Motor neuron (in vitro differentiated cells): ENCODE results near the gene DDX60. TPM values are rescaled to one million over a fixed set of nuclear protein-coding genes. Genes with fewer than 3 reads are reported as not detected.
A peak's percentile ranks its signal among the peaks of the same experiment; 100 is the strongest.
"Not testable (repeated sequence)": the region's sequence is repeated elsewhere in the genome, so short reads cannot be mapped to it uniquely, and the experiment has no call there.

ENCODE experiments used
- ATAC-seq, 8 experiments: fragments of 200-7000 bp; cut with Tn5 transposase; replicated peaks in 6 of 8; 2 replicates each; pipeline ENCODE4 v1.8.0; 2021; ENCODE audit warnings: mild to moderate bottlenecking in 8 of 8, moderate library complexity in 8 of 8
- H3K27ac ChIP-seq, 2 donors: fragments of 250-450 bp; sonication (Bioruptor Pico); 2 replicates each; pipeline ENCODE4 v1.9.0; 2021; ENCODE audit warnings: antibody characterized with exemption in 2 of 2, mild to moderate bottlenecking in 2 of 2, moderate library complexity in 1 of 2
- H3K4me1 ChIP-seq, 2 donors: fragments of 250-450 bp; sonication (Bioruptor Pico); replicated peaks in 1 of 2; 2 replicates each; pipeline ENCODE4 v1.6.1; 2021; ENCODE audit warnings: antibody characterized with exemption in 2 of 2, mild to moderate bottlenecking in 2 of 2, moderate library complexity in 1 of 2
- H3K4me3 ChIP-seq, 5 donors: fragments of 250-450 bp; sonication (Bioruptor Pico); 2 replicates each; pipeline ENCODE4 v1.9.0; 2021; ENCODE audit warnings: antibody characterized with exemption in 5 of 5, mild to moderate bottlenecking in 5 of 5, moderate library complexity in 4 of 5
- WGBS, 10 experiments: fragments of 450-650 bp; shearing (Covaris generic); methylation state at CpG; one replicate each; pipeline ENCODE4 v1.0.0; 2022; 5-methylcytosine and 5-hydroxymethylcytosine counted together
- in situ Hi-C, 9 experiments: fragments of 400-800 bp; cut with MboI; loops; one replicate each; pipeline ENCODE4 v1.15.0; 2021; ENCODE audit warnings: low sequenced_read_pairs in 9 of 9, low pct_unique_long_range_greater_than_20kb in 2 of 9; ENCODE audit not compliant: unreplicated experiment in 9 of 9
- total RNA-seq, 8 experiments: library from RNA; unstranded; fragments of 300-600 nt; gene quantifications; 2 replicates each; pipeline versions ENCODE4 v1.2.3 to v1.2.4, GENCODE V29; 2022

The DDX60 gene
- total RNA-seq, 8 experiments from 2014 or later = 0.09 to 36.4 (median 1.4) TPM

DNA sequence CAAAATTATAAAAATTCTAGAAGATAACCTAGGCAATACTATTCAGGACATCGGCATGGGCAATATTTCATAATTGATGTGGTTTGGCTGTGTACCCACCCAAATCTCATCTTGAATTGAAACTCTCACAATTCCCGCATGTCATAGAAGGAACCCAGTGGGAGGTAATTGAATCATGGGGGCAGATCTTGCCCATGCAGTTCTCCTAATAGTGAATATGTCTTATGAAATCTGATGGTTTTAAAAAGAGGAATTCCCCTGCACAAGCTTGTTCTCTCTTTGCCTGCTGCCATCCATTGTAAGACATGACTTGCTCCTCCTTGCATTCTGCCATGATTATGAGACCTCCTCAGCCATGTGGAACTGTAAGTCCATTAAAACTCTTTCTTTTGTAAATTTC lies 77.7 kb downstream of the DDX60 start:
- Histone ChIP-seq H3K27ac (no peak overlapping the region), H3K4me3 (no peak overlapping the region), H3K4me1 (no peaks in the 10 kb centered on the region)
- in situ Hi-C loops = no loop called here
- no peak for ATAC-seq
- WGBS, 10 experiments = 71 to 100% (median 96%) methylated on average over 1 to 2 of the region's 2 CpGs; no CpG with 5 or more reads in 2 of the 10 experiments

DNA sequence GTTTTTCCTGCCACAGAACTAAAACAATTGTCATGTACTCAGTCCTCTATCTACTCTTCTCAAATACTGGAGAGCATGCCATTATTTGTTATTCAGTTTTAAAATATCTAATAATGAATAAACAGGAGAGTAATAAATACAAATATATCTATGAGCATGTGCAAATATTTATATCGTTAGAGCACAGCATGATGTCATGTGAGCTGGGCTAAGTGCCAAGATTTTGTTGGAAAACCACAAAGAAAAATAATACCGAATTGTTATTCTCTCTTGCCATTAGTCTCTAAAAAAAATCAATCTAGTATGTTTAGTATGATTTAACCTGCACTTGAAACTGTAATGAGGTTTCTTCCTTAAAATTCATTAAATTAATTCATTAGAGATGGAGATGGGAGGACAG lies 97.3 kb downstream of the DDX60 start:
- ATAC-seq = peak in 2 of 8 experiments; percentile 31 to 34
- Histone ChIP-seq H3K4me1 (no peaks in the 10 kb centered on the region), H3K27ac (no peak overlapping the region), H3K4me3 (no peak overlapping the region)
- WGBS, 10 experiments = 0 to 97% (median 79%) methylated on average over 1 to 2 of the region's 2 CpGs
- in situ Hi-C loops = no loop called here

DNA sequence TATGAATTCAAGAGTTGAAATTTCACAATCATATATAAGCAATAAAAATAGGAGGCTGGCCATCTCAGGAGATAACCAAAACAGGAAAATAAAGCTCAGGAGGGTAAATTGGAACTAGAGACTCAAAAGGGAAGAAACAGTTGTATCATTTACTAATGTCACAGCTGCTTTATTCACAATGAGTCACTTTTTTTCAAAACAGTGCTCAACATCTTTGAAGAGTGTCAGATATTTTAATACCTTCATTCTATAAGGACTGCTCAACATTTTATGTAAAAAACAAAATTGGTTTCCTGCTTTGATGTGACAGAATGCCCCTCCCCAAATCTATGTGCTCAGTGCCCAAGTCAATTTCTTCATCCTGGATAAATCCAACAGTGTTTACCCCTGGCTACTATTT lies 97.7 kb downstream of the DDX60 start:
- Histone ChIP-seq H3K27ac (no peak overlapping the region), H3K4me3 (no peak overlapping the region), H3K4me1 (no peaks in the 10 kb centered on the region)
- ATAC-seq = no peak
- in situ Hi-C loops = no loop called here

DNA sequence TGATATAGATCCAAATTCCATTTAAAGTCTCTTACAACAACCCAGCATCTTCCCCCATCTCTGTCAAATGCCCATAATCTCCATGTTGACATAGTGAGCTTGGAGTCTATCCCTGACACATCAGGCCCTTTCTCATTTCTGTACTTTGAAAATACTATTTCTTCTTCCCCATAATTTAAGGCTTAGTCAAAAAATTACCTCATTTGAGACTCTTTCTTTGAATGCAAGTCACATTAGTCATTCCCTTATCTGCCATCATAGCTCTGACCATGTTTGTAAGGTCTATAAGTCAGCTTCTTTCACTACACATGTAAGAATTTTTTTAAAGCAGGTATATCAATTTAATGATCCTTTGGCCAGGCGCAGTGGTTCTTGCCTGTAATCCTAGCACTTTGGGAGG lies 99.9 kb downstream of the DDX60 start:
- no peak for ATAC-seq
- 75 to 100% (median 84%) methylated on average over 1 of the region's 1 CpG; no CpG with 5 or more reads in 6 of the 10 experiments for WGBS, 10 experiments
- H3K4me3 ChIP-seq = no peak overlapping the region
- no peak overlapping the region for H3K27ac ChIP-seq
- no peaks in the 10 kb centered on the region for H3K4me1 ChIP-seq
- in situ Hi-C loops = no loop called here

DNA sequence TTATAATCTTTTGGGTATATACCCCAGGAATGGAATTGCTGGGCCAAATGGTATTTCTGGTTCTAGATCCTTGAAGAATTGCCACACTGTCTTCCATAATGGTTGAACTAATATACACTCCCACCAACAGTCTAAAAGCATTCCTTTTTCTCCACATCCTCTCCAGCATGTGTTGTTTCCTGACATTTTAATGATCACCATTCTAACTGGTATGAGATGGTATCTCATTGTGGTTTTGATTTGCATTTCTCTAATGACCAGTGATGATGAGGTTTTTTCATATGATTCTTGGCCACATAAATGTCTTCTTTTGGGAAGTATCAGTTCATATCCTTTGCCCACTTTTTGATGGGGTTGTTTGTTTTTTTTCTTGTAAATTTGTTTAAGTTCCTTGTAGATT lies 105.0 kb downstream of the DDX60 start:
- in situ Hi-C loops, H3K4me3 ChIP-seq, ATAC-seq, H3K4me1 ChIP-seq, H3K27ac ChIP-seq: not testable (repeated sequence)

DNA sequence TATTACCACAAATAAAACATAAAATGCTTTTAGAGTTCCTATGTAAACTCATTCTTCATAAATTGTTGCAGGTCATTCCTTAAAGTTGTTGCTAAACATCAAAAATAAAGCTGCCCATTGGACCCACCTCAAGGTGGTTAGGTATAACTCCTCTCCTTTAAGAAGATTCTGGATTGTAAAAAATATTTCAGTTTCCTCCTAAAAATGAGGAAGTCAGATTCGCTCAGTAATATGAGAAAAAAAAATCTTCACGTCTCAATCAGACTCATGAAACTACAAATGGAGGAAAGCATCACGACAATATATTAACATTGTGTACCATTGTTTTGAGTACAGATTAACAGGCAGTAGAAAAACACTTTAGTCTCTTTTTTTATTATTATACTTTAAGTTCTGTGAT lies 105.9 kb downstream of the DDX60 start:
- H3K4me1 ChIP-seq = no peaks in the 10 kb centered on the region
- 88 to 100% (median 95%) methylated on average over 1 to 3 of the region's 3 CpGs; no CpG with 5 or more reads in 4 of the 10 experiments for WGBS, 10 experiments
- no peak overlapping the region for H3K4me3 ChIP-seq
- in situ Hi-C loops = no loop called here
- no peak for ATAC-seq
- no peak overlapping the region for H3K27ac ChIP-seq

DNA sequence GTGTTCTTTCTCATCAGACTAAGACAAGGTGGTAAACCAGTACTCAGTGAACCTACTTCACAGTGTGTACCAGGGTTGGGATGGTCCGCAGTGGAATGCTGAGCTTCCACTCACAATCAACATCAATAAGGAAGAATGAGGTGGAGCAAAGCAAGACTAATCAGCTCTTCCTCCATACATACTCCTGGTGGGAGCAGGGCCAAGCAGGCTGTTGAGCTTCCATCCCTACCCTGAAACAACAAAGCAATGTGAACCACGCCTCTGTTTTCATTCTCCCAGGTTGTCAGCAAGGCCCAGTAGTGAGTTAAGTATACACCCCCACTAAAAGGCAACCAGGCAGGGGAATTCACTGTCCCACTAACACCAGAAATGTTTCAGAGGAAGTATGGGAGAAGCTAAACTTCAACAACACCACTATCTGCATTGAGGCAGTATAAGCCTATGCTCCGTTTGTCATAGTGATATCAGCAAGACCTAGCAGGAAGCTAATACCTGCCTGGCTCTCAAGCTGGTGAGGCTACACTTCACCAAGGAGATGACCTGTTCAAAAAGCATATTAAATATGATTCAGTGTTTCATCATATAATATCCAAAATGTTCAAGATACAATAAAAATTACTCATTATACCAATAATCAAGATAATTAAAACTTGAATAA lies 109.5 kb downstream of the DDX60 start:
- Histone ChIP-seq H3K4me1 (no peaks in the 10 kb centered on the region), H3K4me3 (no peak overlapping the region), H3K27ac (no peak overlapping the region)
- WGBS, 10 experiments = 60 to 100% (median 88%) methylated on average over 1 to 2 of the region's 3 CpGs; no CpG with 5 or more reads in 3 of the 10 experiments
- ATAC-seq = peak in 1 of 8 experiments; percentile 41
- in situ Hi-C loops = no loop called here

DNA sequence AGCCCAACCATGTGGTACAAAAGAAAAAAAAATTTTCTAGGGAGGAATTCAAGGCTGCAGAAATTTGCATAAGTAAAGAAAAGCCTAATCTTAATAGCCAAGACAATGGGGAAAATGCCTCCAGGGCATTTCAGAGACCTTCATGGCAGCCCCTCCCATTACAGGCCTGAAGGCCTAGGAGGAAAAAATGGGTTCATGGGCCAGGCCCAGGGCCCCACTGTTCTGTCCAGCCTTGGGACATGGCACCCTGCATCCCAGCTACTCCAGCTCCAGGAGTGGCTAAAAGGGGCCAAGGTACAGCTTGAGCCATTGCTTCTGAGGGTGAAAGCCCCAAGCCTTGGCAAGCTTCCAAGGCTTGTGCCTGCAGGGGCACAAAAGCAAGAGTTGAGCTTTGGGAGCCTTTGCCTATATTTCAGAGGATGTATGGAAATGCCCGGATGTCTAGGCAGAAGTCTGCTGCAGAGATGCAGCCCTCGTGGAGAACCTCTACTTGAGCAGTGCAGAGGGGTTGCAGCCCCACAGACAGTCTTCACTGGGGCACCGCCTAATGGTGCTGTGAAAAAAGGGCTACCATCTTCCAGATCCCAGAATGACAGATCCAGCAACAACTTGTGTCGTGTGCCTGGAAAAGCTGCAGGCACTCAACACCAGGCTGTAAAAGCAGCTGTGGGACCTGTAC lies 115.2 kb downstream of the DDX60 start:
- WGBS, 10 experiments = 45 to 80% (median 74%) methylated on average over 1 to 4 of the region's 4 CpGs; no CpG with 5 or more reads in 6 of the 10 experiments
- ATAC-seq = no peak
- in situ Hi-C loops = no loop called here
- H3K27ac ChIP-seq = no peak overlapping the region
- no peaks in the 10 kb centered on the region for H3K4me1 ChIP-seq
- no peak overlapping the region for H3K4me3 ChIP-seq

DNA sequence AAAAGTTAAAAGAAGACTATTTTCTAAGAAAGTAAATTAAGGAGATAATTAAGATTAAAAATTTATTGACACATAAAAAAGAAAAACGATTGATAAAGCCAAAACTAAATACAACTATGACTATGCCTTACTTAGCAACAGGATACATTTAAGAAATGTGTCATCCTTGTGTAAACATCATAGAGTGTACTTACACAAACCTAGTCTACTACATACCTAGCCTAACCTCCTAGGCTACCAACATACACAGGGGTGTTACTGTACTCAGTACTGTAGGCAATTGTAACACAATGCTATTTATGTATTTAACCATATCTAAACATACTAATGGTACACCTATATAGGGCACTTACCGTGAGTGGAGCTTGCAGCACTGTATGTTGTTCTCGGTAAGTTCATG lies 117.9 kb downstream of the DDX60 start:
- in situ Hi-C loops = no loop called here
- Histone ChIP-seq H3K4me3 (no peak overlapping the region), H3K27ac (no peak overlapping the region), H3K4me1 (no peaks in the 10 kb centered on the region)
- no peak for ATAC-seq
- WGBS, 10 experiments = 40 to 73% (median 57%) methylated on average over 1 to 3 of the region's 3 CpGs; no CpG with 5 or more reads in 1 of the 10 experiments

DNA sequence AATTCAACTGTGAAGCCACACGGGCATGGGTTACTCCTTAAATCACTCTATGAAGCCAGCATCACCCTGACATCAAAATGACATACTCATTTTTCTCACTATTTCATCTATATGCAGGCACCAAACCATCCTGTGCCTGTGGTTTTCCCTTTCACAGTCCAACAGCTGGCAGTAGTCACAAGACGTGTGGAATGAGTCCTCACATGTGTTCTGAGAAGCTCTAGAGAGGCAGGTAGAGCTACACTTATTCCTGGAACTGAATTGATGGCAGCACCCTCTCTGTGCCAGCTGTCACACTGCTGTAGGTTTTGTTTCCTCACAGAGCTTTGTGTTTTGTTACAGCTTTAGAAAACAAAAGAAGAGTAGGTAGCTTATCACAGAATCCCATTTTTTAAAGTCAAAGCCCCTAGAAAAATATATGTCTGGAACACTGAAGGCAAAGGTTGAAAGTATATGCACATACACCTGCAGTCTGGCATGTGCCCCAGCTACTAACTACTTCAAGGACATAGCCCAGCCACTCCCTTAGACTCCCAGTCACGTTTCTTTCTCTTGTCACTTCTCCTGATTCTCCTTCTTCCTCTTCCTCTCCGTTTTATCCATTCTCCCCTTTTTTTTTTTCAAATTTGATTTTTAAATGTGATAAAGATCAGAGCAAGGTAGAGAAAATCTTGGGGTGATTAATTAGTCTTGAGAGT lies 119.1 kb downstream of the DDX60 start:
- in situ Hi-C loops = loop anchor here in 5 of 9 experiments (25.0 kb wide), 1 partner anchor 713 kb away; no protein-coding TSS in a partner anchor
- WGBS, 10 experiments = 0 to 86% (median 29%) methylated on average over 2 to 4 of the region's 4 CpGs; no CpG with 5 or more reads in 1 of the 10 experiments
- H3K4me1 ChIP-seq = no peaks in the 10 kb centered on the region
- no peak overlapping the region for H3K4me3 ChIP-seq
- H3K27ac ChIP-seq = no peak overlapping the region
- ATAC-seq = no peak

DNA sequence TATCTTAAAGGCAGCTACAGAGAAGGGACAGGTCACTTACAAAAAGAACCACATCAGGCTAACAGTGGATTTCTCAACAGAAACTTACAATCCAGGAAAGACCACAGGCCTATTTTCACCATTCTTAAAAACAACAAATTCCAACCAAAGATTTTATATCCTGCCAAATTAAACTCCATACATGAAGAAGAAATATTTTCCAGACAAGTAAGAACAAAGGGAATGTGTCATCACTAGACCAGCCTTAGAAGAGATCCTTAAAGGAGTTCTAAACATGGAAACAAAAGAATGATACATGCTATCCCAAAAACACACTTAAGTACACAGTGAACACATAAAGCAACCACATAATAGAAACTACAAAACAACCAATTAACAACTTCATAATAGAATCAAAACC lies 120.6 kb downstream of the DDX60 start:
- in situ Hi-C loops = loop anchor here in 5 of 9 experiments (25.0 kb wide), 1 partner anchor 714 kb away; no protein-coding TSS in a partner anchor
- Histone ChIP-seq H3K27ac (no peak overlapping the region), H3K4me1 (no peaks in the 10 kb centered on the region), H3K4me3 (no peak overlapping the region)
- no peak for ATAC-seq

DNA sequence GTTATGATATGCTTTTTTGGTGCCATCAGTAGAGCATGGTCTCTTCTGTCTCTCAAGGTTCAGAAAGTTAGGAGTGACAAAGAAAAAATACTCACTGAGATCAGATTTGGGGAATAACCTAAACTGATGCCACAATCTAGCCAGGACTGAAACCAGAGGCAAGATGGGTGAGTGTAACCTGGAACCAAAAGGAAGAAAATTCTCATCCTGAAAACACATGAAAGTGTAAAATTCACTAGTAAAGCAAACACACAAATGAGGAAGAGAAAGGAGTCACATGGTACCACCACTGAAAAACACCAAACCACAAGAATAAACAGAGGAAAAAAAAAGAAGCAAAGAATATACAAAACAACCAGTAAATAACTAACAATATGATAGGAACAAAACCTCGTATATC lies 129.8 kb downstream of the DDX60 start:
- peaks cover 0 to 6% of the 10 kb centered on the region in 2 donors for H3K4me1 ChIP-seq
- no peak for ATAC-seq
- no peak overlapping the region for H3K4me3 ChIP-seq
- H3K27ac ChIP-seq = no peak overlapping the region
- in situ Hi-C loops = loop anchor here in 5 of 9 experiments (25.0 kb wide), 1 partner anchor 724 kb away; no protein-coding TSS in a partner anchor
- WGBS, 10 experiments = 50 to 100% (median 86%) methylated on average over 1 of the region's 1 CpG; no CpG with 5 or more reads in 1 of the 10 experiments
